Activated CD8-positive, alpha-beta memory T cell treated with anti-CD3 and anti-CD28 coated beads for 4 hours (primary cell): ENCODE results near the gene TRAPPC14.
"Not testable (repeated sequence)": the region's sequence is repeated elsewhere in the genome, so short reads cannot be mapped to it uniquely, and the experiment has no call there.

Experiments
- DNase-seq, 2 donors: peaks; one replicate each; pipeline ENCODE4 v3.0.0-alpha.2; 2020; ENCODE audit warnings: low read depth in 2 of 2

Gene TRAPPC14, protein sequence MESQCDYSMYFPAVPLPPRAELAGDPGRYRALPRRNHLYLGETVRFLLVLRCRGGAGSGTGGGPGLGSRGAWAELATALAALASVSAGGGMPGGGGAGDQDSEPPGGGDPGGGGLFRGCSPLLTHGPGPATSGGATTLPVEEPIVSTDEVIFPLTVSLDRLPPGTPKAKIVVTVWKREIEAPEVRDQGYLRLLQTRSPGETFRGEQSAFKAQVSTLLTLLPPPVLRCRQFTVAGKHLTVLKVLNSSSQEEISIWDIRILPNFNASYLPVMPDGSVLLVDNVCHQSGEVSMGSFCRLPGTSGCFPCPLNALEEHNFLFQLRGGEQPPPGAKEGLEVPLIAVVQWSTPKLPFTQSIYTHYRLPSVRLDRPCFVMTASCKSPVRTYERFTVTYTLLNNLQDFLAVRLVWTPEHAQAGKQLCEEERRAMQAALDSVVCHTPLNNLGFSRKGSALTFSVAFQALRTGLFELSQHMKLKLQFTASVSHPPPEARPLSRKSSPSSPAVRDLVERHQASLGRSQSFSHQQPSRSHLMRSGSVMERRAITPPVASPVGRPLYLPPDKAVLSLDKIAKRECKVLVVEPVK

DNA sequence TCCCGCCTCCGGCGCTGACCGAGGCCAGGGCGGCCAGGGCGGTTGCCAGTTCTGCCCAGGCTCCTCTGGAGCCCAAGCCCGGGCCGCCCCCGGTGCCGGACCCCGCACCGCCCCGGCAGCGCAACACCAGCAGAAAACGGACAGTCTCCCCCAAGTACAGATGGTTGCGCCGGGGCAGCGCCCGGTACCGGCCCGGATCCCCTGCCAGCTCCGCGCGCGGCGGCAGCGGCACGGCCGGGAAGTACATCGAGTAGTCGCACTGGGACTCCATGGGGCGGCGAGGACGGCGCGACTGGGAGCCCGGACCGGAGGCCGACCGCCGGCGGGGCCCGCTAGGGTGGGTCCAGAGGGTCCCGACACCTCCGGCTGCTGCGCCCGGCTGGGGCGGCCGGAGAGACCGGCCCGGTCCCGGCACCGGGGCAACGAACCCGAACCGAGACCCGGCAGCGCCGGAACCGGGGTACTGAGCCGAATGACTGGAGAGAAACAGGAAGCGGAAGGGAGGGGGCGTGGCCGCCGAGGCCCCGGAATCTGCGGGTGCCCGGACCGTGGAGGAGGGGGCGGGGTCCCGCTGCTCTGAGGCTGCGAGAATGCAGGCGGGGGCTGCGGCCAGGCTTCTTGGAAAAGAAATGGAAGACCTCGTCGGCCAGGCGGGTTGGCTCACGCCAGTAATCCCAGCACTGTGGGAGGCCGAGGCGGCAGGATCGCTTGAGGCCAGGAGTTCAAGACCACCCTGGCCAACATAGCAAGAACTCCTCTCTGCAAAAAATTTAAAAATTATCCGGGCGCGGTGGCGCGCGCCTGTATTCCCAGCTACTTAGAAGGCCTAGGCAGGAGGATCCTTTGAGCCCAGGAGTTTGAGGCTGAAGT is at the start of gene TRAPPC14:
Gene TRAPPC14 (minus strand): TSS at position 495 of the 870 bp plus-strand sequence. CDS start 224 bp downstream, at position 271.
- DNase-seq, result peak; percentile 80 to 84

DNA sequence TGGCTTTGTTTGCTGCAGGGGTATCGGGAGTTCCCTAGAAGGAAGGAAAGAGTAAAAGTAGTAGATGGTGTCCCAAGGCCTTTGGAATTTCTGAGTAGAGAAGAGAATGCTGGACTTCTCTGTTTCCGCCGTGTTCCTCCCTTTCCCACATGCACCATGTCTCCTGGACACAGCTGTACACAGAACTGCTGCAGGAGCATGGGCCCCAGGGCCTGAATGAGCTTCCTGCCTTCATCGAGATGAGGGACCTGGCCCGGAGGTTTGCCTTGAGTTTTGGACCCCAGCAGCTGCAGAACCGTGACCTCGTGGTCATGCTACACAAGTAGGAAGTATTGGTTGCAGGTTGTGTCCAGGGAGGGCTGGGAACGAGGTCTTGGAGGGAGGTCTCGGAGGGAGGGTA is 45.9 kb upstream of the TRAPPC14 start:
- no peak for DNase-seq

DNA sequence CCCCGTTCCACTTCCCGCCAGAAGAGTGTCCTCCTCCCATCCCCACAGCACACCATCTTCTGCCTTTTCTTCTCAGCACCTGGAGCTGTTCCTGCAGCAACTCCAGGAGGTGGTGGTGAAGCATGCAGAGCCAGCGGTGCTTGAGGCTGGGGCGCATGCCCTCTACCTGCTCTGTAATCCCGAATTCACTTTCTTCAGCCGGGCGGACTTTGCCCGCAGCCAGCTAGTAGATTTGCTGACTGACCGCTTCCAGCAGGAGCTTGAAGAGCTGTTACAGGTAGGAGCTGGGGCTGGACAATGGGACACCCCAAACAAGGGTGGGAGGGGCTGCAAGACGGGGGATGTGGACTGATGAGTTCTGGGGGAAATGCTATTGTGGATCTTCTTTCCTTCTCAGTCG is 42.2 kb upstream of the TRAPPC14 start:
- no peak for DNase-seq

DNA sequence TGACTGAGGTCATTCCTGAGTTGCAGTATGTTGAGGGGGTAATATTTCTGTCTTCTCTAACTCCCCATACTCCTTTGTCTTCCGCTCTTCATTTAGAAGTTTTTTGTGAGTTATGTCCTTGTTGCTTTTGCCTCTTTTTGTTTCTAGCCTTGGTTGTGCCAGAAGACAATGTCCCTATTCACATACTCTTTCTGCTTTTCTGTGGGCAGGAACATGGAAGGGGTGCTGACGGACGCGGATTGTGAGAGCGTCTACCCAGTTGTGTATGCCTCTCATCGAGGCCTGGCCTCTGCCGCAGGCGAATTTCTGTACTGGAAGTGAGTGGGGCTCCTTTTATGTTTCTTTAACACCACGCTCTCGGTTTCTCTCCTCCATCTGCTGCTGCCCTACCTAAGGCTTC is 39.7 kb upstream of the TRAPPC14 start:
- DNase-seq, result no peak

DNA sequence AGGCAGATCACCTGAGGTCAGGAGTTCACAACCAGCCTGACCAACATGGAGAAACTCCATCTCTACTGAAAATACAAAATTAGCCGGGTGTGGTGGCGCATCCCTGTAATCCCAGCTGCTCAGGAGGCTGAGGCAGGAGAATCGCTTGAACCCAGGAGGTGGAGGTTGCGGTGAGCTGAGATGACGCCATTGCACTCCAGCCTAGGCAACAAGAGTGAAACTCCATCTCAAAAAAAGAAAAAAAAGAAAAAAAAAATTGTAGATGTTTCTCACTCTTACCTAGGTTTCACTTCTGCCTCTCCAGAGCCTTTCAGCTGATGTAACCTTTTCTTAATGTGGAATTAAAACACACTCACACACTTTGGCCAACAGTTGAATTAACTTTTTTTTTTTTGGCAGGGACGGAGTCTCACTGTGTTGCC is 37.4 kb upstream of the TRAPPC14 start:
- DNase-seq, result not testable (repeated sequence)

DNA sequence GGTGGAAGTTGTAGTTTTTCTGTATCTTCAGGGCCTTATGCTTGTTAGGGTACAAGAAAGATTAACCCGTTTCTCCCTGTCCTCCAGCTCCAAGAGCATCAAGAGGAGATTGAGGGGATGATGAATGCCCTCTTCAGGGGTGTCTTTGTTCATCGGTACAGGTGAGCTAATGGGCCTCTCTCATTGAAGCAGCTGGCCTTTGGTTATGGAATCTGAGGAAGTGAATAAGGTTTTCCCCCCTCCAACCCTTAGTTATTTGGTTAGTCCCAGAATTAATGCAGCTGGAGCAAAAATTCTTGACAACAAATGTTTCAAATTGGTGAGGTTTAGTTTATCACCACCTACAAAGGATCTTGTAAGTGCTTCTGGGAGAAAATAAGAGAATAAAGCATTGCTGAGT is 36.7 kb upstream of the TRAPPC14 start:
- DNase-seq, result no peak

DNA sequence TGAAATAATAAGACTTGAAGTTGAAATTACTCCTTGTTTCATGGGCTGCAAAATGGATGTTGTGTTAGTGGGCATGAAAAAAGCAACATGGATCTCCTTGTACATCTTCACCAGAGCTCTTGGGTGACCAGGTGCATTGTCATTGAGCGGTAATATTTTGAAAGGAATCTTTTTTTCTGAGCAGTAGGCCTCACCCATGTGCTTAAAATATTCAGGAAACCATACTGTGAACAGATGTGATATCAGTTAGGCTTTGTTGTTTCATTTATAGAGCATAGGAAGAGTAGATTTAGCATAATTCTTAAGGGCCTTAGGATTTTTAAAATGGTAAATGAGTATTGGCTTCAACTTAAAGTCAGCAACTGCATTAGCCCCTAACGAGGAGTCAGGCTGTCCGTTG is 34.4 kb upstream of the TRAPPC14 start:
- DNase-seq, result no peak

DNA sequence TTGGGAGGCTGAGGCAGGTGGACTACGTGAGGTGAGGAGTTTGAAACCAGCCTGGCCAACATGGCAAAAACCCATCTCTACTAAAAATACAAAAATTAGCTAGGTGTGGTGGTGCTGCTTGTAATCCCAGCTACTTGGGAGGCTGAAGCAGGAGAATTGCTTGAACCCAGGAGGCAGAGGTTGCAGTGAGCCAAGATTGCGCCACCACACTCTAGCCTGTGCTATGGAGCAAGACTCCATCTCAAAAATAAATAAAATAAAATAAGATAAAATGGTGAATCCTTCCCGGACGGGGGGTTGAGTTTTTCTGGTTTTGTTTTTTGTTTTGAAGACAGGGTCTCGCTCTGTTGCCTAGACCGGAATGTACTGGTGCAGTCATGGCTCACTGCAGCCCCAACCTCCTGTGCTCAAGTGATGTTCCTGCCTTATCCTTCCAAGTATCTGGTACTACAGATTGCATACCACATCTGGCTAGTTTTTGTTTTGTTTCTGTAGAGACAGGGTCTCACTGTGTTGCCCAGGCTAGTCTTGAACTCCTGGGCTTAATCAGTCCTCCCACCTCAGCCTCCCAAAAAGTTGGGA is 33.8 kb upstream of the TRAPPC14 start:
- DNase-seq, result not testable (repeated sequence)

DNA sequence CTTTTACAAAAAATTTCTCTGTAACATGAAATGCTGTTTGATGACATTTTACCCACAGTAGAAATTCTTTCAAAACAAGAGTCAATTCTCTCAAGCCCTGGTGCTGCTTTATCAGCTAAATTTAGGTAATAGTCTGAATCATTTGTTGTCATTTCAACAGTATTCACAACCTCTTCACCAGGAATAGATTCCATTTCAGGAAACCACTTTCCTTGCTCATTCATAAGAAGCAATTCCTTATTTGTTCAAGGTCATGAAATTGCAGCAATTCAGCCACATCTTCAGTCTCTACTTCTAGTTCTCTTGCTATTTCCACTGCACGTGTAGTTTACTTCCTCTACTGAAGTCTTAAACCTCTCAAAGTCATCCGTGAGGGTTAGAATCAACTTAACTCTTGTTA is 33.3 kb upstream of the TRAPPC14 start:
- no peak for DNase-seq

DNA sequence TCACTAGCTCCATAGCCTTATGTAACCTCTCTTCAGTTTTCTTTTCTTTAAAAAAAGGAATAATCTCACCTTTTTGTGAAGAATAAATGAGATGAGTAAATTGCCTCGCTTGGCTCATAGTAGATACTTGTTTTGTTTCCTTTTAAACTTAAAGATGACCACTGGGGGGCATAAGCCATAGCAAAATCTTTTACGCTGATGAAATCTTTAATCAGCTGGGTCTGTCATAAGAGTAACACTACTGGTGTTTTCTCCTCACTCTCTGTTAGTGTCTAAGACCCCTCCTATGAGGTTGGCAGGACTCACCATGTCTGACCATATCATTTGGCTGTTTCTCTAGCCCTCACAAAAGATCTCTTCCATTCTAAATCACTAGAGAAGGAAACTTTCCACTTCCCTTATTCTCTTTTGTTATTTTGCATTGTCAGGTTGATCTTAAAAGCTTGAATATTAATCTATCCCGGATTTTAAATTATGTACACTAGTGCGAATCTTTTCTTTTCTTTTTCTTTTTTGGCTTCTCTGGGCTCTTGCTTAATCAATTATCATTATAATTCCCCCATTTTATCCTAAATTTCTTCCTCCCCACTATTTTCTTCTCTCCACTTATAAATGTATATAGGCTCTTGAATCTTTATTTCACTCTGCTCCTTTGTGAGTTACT is 31.7 kb upstream of the TRAPPC14 start:
- DNase-seq, result no peak

DNA sequence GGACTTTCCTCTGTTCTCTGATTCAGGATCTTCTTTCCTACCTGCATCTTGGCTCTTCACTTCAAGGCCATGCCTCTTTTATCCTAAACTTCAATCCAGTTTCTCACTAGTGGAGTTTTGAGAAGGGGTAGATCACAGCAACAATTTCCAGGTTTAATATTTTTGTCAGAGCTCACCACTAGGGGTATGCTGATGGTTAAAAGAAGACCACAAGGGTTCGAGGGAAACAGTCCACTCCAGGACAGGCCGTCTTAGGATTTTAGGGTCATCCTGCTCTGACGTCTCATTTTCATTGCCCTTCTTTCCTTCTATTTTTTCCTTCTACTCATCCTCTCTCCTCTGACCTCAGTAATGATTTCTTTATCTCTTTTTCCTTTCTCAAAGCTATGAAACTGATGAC is 30.5 kb upstream of the TRAPPC14 start:
- DNase-seq, result no peak

DNA sequence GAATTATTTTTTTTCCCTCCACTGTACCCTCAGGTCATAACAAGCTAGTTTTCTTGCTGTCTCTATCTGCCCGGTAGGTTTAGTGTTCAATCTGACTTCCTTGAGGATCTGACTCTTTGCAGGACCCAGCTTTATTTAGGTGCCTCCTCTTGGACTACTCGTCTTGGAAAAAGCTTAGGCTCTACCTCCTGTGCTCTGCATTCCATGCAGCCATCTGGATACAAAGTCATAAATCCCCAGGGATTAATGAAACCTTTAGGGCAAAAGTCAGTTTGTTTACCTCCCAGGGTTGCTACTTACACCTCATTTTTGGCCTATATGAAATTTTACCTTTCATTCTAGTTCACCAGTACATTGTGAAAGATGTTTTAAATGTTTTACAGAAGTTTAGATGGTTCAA is 27.2 kb upstream of the TRAPPC14 start:
- DNase-seq, result no peak

DNA sequence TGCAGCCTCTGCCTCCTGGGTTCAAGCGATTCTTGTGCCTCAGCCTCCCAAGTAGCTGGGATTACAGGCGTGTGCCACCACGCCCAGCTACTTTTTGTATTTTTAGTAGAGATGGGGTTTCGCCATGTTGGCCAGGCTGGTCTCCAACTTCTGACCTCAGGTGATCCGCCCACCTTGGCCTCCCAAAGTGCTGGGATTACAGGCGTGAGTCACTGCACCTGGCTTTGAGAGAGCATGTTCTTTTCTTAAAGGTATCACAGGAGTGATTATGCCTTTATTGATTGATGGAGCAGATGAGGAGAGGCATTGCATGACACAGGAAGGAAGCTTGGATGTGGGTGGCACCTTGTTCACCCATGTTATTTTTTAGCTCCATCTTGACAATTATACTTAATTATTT is 24.6 kb upstream of the TRAPPC14 start:
- DNase-seq, result not testable (repeated sequence)

DNA sequence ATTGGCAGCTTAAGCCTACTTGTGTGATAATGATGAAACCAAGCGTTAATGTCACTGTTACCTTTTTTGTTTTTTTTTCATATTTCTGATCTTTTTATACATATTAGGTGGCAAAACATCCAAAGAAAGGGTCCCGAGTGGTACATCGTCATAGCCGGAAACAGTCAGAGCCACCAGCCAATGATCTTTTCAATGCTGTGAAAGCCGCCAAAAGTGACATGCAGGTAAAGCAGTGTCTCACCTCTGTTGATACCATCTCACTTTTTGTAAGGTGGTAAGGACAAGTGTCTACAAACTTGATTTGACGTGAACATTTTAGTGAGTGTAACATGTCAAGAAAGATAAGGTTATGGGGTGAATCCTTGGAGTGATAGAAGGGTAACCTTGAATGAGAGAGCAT is 24.1 kb upstream of the TRAPPC14 start:
- not testable (repeated sequence) for DNase-seq

DNA sequence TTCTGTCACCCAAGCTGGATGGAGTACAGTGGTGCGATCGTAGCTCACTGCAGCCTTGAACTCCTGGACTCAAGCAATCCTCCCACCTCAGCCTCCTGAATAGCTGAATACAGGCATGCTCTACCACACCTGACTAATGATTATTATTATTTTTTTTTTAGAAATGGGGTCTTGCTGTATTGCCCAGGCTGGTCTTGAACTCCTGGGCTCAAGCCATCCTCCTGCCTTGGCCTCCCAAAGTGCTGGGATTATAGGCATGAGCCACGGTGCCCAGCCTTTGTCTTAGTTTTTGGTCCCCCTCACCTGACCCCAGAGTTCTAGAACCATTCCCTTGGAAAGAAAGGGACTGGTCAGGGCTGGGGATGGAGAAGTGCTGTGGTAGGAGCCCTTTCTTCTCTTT is 21.6 kb upstream of the TRAPPC14 start:
- DNase-seq, result not testable (repeated sequence)

DNA sequence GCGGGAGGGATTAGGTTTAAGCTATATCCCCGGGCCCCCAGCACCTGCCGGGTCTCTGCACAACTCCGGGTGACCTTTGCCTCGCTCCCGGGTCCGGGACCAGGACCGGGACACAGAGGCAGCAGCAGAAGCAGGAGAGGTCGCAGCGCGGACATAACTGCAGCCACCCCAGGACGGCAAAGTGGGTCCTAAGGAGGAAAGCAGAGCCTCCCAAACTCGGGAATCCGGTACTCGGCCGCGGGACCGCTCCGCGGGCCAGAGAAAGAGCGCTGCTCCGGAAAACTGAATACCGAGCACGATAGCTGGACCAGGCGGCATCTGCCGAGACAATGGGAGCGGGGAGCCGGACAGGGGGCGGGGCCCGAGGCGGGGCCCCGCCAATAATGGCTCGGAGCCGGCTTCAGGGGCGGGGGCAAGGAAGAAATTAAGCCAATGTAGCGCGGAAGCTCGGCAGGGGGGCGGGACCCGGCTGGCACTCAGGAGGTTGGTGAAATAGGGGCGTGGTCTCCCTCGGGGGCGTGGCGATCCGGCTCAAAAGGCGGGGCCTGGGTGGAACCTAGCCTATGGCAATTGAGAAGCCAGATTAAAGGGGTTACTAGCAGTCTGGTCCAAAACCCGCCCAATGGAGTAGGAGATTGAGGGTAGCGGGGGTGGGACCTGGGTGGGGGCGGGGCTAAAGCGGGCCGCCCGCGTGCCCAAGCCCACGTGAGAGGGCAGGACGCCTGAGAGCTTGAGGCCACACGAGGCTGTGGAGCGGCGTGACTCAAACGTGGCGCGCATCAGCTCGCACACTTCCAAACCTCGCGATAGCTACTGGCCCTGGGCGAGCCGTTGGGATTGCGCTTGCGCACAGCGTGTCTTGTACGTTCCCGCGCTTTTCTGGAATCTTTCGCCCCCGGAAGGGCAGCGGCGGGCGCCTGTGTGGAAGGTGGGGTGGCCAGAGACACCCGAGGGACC is 18.8 kb upstream of the TRAPPC14 start, which contains the start of the genes GPC2 and STAG3:
Gene GPC2 (minus strand): TSS at position 337 of the 957 bp plus-strand sequence. CDS start 182 bp downstream, at position 155.
Gene STAG3 (plus strand): TSS at position 874 of the 957 bp plus-strand sequence. CDS start 2,639 bp downstream, outside the sequence.
- peak; percentile 93 to 94 for DNase-seq

DNA sequence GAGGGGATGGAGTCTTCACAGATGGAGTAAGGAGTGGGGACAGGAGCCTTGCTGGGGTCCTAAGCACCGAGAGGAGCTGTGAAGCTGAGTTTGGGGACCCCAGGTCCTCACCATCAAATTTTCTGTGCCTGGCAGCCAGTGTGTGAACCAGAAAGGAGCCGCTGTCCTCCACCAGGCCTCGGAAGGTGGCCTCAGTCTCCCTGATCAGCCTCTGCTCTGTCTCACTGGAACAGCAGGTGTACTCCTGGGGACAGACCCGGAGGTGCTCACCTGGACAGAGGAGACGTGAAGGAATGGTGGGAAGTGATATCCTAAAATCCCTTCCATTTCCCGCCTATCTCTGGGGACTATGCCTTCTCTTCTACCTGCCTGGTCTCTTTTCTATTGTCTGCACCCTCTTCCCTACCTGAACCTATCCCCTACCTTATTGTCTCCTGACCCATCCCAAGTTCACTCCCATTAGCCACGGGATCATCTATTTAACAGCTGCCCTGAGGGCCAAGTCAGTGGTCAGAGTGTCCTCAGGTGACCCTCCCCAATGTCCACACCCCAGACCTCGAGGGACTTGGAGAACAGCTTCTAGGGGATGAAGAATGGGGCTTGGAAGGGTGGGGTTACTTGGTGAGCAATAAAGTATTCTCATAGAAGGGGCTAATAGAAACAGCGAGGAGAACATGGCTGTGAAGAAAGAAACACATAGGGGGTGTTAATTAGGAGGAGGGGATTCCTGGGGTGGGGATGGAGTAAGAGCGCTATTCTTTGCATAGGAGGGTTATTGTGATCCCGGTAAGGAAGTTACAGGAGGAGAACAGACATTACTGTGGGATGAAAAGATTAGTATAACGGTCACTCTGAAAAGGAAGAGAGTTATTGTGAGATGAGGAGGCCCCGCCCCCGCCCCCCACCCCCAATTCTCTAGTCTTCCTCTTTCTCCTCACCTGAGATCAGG is 17.8 kb upstream of the TRAPPC14 start:
- DNase-seq, result no peak

DNA sequence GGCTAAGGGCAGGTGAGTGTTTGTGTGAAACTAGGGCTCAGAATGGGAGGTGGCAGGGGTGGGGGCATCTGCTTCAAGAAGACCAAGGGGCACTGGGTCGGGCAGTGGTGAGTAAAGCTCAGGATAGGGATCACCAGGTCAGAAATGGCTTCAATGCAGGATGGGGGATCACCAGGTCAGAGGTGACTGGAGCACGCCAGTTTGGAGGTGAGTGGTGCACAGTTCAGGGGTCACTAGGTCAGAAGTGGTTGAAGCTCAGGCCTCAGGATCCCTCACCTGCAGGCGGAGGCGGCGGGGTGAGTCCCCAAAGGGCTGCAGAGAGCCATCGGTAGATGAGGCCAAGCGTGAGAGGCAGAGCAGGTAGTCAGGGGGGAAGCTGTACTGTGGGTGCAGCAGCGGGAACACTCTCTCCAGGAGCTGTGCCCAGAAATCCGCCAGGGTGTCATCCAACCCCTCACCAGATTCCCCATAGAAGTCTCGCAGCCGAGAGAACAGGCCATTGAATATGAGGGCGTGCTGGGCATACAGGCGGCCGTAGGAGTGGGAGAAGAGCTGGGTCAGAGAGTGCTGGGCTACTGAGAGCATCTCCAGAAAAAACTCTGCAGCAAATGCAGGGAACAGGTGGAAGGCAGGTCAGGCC is 16.9 kb upstream of the TRAPPC14 start:
- no peak for DNase-seq
